Loucy (cell line): ENCODE measurements around the gene ZNF292.

Experiments
- CTCF ChIP-seq: fragments of 200-600 bp; sonication (generic); conservative IDR thresholded peaks from 2 replicates; pipeline ENCODE4 v1.5.1; 2014; ENCODE audit warnings: mild to moderate bottlenecking, antibody characterized with exemption, low read length
- EZH2phosphoT487 ChIP-seq: fragments of 200-600 bp; IDR thresholded peaks from 2 replicates; pipeline ENCODE4 v1.6.1; 2018; ENCODE audit warnings: antibody characterized with exemption, mild to moderate bottlenecking, moderate library complexity, borderline replicate concordance

- TF ChIP-seq CTCF (no peak), EZH2phosphoT487 (no peak)
Measured at GRCh38 chr6:87225937-87226336, 70.6 kb downstream of the ZNF292 start.
